ENCODE measurements around the gene GALNT17. TPM values are rescaled to one million over a fixed set of nuclear protein-coding genes. Genes with fewer than 3 reads are reported as not detected.

Gene GALNT17
- polyA plus RNA-seq, 3 donors: 3.3 to 5.7 (median 4.0) TPM

- no peak for DNase-seq (ENCODE audit: extremely low read depth in 1 of 11, low read depth in 9 of 11, low spot score in 4 of 11)
Observed at GRCh38 chr7:71459132-71459531, 327.2 kb downstream of the GALNT17 start.

- no peak for DNase-seq (ENCODE audit: extremely low read depth in 1 of 11, low read depth in 9 of 11, low spot score in 4 of 11)
Observed at GRCh38 chr7:71461572-71461971, 329.6 kb downstream of the GALNT17 start.

GRCh38 chr7:71465741-71466189 lies 333.8 kb downstream of the GALNT17 start:
- DNase-seq (ENCODE audit: extremely low read depth in 1 of 11, low read depth in 9 of 11, low spot score in 4 of 11): no peak

- no peak for DNase-seq (ENCODE audit: extremely low read depth in 1 of 11, low read depth in 9 of 11, low spot score in 4 of 11)
Observed at GRCh38 chr7:71466448-71467145, 334.7 kb downstream of the GALNT17 start.

GRCh38 chr7:71470326-71470725 lies 338.4 kb downstream of the GALNT17 start:
- DNase-seq (ENCODE audit: extremely low read depth in 1 of 11, low read depth in 9 of 11, low spot score in 4 of 11): no peak

GRCh38 chr7:71470830-71471229 lies 338.9 kb downstream of the GALNT17 start:
- no peak for DNase-seq (ENCODE audit: extremely low read depth in 1 of 11, low read depth in 9 of 11, low spot score in 4 of 11)

GRCh38 chr7:71472962-71473361 lies 341.0 kb downstream of the GALNT17 start:
- DNase-seq (ENCODE audit: extremely low read depth in 1 of 11, low read depth in 9 of 11, low spot score in 4 of 11): no peak

- no peak for DNase-seq (ENCODE audit: extremely low read depth in 1 of 11, low read depth in 9 of 11, low spot score in 4 of 11)
Observed at GRCh38 chr7:71473366-71473967, 341.5 kb downstream of the GALNT17 start.

GRCh38 chr7:71477441-71477840 lies 345.5 kb downstream of the GALNT17 start:
- no peak for DNase-seq (ENCODE audit: extremely low read depth in 1 of 11, low read depth in 9 of 11, low spot score in 4 of 11)

- no peak for DNase-seq (ENCODE audit: extremely low read depth in 1 of 11, low read depth in 9 of 11, low spot score in 4 of 11)
Observed at GRCh38 chr7:71479231-71479630, 347.3 kb downstream of the GALNT17 start.

- no peak for DNase-seq (ENCODE audit: extremely low read depth in 1 of 11, low read depth in 9 of 11, low spot score in 4 of 11)
Observed at GRCh38 chr7:71480791-71481190, 348.8 kb downstream of the GALNT17 start.

- no peak for DNase-seq (ENCODE audit: extremely low read depth in 1 of 11, low read depth in 9 of 11, low spot score in 4 of 11)
Observed at GRCh38 chr7:71482284-71482683, 350.3 kb downstream of the GALNT17 start.

- no peak for DNase-seq (ENCODE audit: extremely low read depth in 1 of 11, low read depth in 9 of 11, low spot score in 4 of 11)
Observed at GRCh38 chr7:71484380-71484779, 352.4 kb downstream of the GALNT17 start.

- no peak for DNase-seq (ENCODE audit: extremely low read depth in 1 of 11, low read depth in 9 of 11, low spot score in 4 of 11)
Observed at GRCh38 chr7:71485586-71485985, 353.6 kb downstream of the GALNT17 start.

- DNase-seq (ENCODE audit: extremely low read depth in 1 of 11, low read depth in 9 of 11, low spot score in 4 of 11): no peak
Observed at GRCh38 chr7:71486414-71486813, 354.5 kb downstream of the GALNT17 start.

- no peak for DNase-seq (ENCODE audit: extremely low read depth in 1 of 11, low read depth in 9 of 11, low spot score in 4 of 11)
Observed at GRCh38 chr7:71486856-71487628, 355.1 kb downstream of the GALNT17 start.

GRCh38 chr7:71488308-71488707 lies 356.4 kb downstream of the GALNT17 start:
- DNase-seq (ENCODE audit: extremely low read depth in 1 of 11, low read depth in 9 of 11, low spot score in 4 of 11): no peak

GRCh38 chr7:71491336-71491735 lies 359.4 kb downstream of the GALNT17 start:
- peak in 8 of 11 donors; percentile 15 to 55 (median 32) for DNase-seq (ENCODE audit: extremely low read depth in 1 of 11, low read depth in 9 of 11, low spot score in 4 of 11)

- DNase-seq (ENCODE audit: extremely low read depth in 1 of 11, low read depth in 9 of 11, low spot score in 4 of 11): no peak
Observed at GRCh38 chr7:71495828-71496227, 363.9 kb downstream of the GALNT17 start.
